ENCODE results near the gene COG5. TPM values are rescaled to one million over a fixed set of nuclear protein-coding genes. Genes with fewer than 3 reads are reported as not detected.

COG5 gene
- total RNA-seq, 1 donor from 2014 or later: 37.2 TPM

DNA sequence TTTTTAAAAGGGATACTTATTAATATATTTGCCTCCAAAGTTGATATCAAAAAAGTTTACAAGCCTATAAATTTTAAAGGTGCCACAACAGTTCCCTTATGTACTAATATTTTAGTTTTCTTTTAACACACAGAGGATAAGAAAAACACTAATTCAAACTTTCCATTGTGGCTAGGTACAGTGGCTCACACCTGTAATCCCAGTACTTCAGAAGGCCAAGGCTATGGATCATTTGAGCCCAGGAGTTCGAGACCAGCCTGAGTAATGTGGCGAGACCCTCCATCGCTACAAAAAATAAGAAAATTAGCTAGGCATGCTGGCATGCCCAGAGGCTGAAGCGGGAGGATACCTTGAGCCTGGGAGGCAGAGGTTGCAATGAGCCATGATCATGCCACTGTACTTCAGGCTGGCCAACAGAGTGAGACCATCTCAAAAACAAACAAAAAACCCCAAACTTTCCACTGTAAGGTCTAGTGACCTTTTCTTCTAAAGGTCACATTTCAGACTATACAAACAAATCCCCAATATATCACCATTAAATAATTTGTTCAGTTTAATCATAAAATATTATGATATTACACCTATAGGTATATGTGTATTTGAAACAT is 287.4 kb downstream of the COG5 start:
- peaks cover 6% of the 10 kb centered on the region for H3K36me3 Mint-ChIP-seq
- no peak overlapping the region for H3K4me3 Mint-ChIP-seq
- H3K27me3 Mint-ChIP-seq: no peaks in the 10 kb centered on the region
- no peak for DNase-seq (ENCODE audit: extremely low spot score, unreplicated experiment)
- H3K4me1 Mint-ChIP-seq (ENCODE audit: unreplicated experiment): no peaks in the 10 kb centered on the region
- TF ChIP-seq, protein P1, sequence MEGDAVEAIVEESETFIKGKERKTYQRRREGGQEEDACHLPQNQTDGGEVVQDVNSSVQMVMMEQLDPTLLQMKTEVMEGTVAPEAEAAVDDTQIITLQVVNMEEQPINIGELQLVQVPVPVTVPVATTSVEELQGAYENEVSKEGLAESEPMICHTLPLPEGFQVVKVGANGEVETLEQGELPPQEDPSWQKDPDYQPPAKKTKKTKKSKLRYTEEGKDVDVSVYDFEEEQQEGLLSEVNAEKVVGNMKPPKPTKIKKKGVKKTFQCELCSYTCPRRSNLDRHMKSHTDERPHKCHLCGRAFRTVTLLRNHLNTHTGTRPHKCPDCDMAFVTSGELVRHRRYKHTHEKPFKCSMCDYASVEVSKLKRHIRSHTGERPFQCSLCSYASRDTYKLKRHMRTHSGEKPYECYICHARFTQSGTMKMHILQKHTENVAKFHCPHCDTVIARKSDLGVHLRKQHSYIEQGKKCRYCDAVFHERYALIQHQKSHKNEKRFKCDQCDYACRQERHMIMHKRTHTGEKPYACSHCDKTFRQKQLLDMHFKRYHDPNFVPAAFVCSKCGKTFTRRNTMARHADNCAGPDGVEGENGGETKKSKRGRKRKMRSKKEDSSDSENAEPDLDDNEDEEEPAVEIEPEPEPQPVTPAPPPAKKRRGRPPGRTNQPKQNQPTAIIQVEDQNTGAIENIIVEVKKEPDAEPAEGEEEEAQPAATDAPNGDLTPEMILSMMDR (conservative IDR thresholded peaks at IDR 0.05): no peak
- H3K27ac Mint-ChIP-seq: no peak overlapping the region
- no peaks in the 10 kb centered on the region for H3K9me3 Mint-ChIP-seq

DNA sequence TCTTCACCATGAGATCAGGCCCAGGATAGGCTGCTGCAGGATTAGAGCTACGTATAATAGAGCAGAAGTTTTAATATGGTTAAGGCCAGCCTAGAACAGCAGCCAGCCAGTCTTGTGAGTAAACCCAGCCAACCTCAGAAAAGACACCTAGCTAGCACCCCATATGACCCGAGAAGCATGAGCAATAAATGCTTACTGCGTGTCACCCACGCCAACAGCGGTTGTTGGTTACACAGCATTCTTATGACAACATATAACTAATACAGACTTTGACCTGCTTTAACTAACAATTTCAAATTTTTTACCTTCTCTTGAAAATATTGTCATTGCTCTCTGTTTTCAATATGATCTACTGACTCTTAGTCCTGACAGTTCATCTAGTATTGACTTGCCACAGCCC is 289.2 kb downstream of the COG5 start:
- TF ChIP-seq, protein P1 (conservative IDR thresholded peaks at IDR 0.05): no peak
- Mint-ChIP-seq H3K4me1 (ENCODE audit: unreplicated experiment) (no peaks in the 10 kb centered on the region), H3K9me3 (no peaks in the 10 kb centered on the region), H3K36me3 (peaks cover 11% of the 10 kb centered on the region), H3K27ac (no peak overlapping the region), H3K27me3 (no peaks in the 10 kb centered on the region), H3K4me3 (no peak overlapping the region)
- no peak for DNase-seq (ENCODE audit: extremely low spot score, unreplicated experiment)

DNA sequence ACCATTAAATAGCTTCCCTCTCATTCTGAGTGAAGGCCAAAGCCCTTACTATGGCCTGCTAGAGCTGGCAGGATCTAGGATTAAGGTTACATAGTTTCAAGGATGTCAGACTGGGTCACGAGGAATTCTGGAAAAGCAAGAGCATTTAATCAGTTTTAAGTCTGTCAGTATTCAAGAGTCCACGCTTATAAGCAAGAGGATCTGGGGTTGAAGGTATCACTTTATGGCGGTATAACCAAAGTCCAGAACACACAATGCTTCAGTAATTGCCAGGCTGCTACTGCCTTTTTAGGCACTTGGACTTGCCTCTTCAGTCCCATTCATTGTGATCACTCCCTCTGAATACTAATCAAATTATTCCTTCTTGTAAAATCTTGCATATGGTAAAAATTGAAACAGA is 293.9 kb downstream of the COG5 start:
- TF ChIP-seq, protein P1 (conservative IDR thresholded peaks at IDR 0.05): no peak
- H3K27me3 Mint-ChIP-seq: no peaks in the 10 kb centered on the region
- no peak overlapping the region for H3K4me3 Mint-ChIP-seq
- no peak overlapping the region for H3K27ac Mint-ChIP-seq
- H3K9me3 Mint-ChIP-seq: no peaks in the 10 kb centered on the region
- peaks cover 5% of the 10 kb centered on the region for H3K36me3 Mint-ChIP-seq
- no peaks in the 10 kb centered on the region for H3K4me1 Mint-ChIP-seq (ENCODE audit: unreplicated experiment)
- no peak for DNase-seq (ENCODE audit: extremely low spot score, unreplicated experiment)

DNA sequence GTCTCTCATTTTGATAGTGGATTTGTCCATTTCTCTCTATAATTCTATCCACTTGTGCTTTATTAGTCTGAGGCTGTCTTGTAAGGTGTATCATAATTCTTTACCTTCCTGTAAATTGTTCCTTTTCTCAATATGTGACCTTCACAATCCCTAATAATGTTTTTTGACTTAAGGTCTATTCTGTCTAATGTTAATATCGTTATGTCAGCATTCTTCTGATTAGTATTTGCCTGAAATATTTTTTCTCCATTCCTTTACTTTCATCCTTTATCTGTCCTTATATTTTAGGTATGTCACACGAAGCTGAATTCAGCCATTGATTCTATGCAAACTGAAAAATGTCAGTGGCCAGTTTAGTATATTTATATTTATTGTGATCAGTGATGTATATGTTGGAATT is 295.1 kb downstream of the COG5 start:
- DNase-seq (ENCODE audit: extremely low spot score, unreplicated experiment): no peak
- TF ChIP-seq, protein P1 (conservative IDR thresholded peaks at IDR 0.05): no peak
- Mint-ChIP-seq H3K27me3 (no peaks in the 10 kb centered on the region), H3K9me3 (no peaks in the 10 kb centered on the region), H3K36me3 (peaks cover 5% of the 10 kb centered on the region), H3K4me3 (no peak overlapping the region), H3K27ac (no peak overlapping the region), H3K4me1 (ENCODE audit: unreplicated experiment) (no peaks in the 10 kb centered on the region)

DNA sequence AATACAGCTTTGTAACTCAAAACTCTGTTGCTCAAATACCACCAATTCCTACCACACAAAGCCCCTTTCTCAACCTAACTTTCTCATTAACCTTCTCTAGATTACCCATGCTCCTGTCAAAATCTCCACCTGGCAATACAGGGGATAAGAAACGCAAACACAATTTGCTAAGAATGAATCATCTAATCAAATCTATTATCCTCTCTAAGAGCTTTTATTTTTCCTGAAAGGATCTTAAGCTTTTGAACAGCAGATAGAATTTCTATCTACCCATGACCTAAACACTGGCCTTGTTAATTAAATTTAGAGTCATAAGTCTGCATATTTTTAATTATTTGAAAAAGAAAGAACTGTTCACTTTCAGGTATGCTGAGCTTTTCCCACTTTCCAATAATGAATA is 296.6 kb downstream of the COG5 start:
- Mint-ChIP-seq H3K9me3 (no peaks in the 10 kb centered on the region), H3K36me3 (peaks cover 5% of the 10 kb centered on the region), H3K27me3 (no peaks in the 10 kb centered on the region), H3K4me3 (no peak overlapping the region), H3K27ac (no peak overlapping the region), H3K4me1 (ENCODE audit: unreplicated experiment) (no peaks in the 10 kb centered on the region)
- TF ChIP-seq, protein P1 (conservative IDR thresholded peaks at IDR 0.05): no peak
- no peak for DNase-seq (ENCODE audit: extremely low spot score, unreplicated experiment)

DNA sequence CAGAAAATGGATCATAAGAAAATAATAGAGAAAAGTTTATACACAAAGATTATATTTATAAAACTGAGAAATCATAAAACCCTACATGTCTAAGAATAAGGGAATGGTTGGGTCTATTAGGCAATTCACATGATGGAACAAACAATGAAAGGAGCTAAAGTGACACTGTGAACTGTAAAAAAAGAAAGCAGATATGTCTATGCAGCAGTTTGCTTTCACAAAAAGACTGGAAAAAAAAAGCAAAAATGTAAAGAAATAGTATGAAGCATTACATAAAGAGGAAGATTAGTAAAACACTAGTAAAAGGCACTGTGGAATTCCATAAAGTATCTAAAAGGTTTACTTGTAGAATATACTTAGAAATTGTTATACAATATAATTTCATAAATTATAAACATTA is 299.0 kb downstream of the COG5 start:
- no peak overlapping the region for H3K27ac Mint-ChIP-seq
- no peaks in the 10 kb centered on the region for H3K36me3 Mint-ChIP-seq
- H3K9me3 Mint-ChIP-seq: no peaks in the 10 kb centered on the region
- H3K27me3 Mint-ChIP-seq: no peaks in the 10 kb centered on the region
- no peaks in the 10 kb centered on the region for H3K4me1 Mint-ChIP-seq (ENCODE audit: unreplicated experiment)
- DNase-seq (ENCODE audit: extremely low spot score, unreplicated experiment): no peak
- H3K4me3 Mint-ChIP-seq: no peak overlapping the region
- TF ChIP-seq, protein P1 (conservative IDR thresholded peaks at IDR 0.05): no peak

Data from type B pancreatic cell (in vitro differentiated cells).